CD4-positive, alpha-beta T cell treated with Interleukin-12 subunit alpha and Interleukin-12 subunit beta, for 1 hour (primary cell): ENCODE results near the gene SHROOM3.

ENCODE experiments used
- DNase-seq: peaks from one replicate; pipeline ENCODE4 v3.0.0-alpha.2; 2020

Gene SHROOM3

GRCh38 chr4:76670631-76671030 lies 235.6 kb downstream of the SHROOM3 start:
- no peak for DNase-seq

GRCh38 chr4:76673362-76673761 lies 238.3 kb downstream of the SHROOM3 start:
- DNase-seq, result no peak

GRCh38 chr4:76674983-76675382 lies 240.0 kb downstream of the SHROOM3 start:
- no peak for DNase-seq

- no peak for DNase-seq
Observed at GRCh38 chr4:76677571-76678326, 242.7 kb downstream of the SHROOM3 start.

- no peak for DNase-seq
Observed at GRCh38 chr4:76679691-76680090, 244.7 kb downstream of the SHROOM3 start.

GRCh38 chr4:76680952-76681351 lies 245.9 kb downstream of the SHROOM3 start:
- no peak for DNase-seq

GRCh38 chr4:76681996-76682395 lies 247.0 kb downstream of the SHROOM3 start:
- no peak for DNase-seq

- DNase-seq, result no peak
Observed at GRCh38 chr4:76683144-76683543, 248.1 kb downstream of the SHROOM3 start.

GRCh38 chr4:76687746-76688448 lies 252.9 kb downstream of the SHROOM3 start:
- DNase-seq, result no peak

- no peak for DNase-seq
Observed at GRCh38 chr4:76688619-76689144, 253.7 kb downstream of the SHROOM3 start.

- no peak for DNase-seq
Observed at GRCh38 chr4:76689145-76689817, 254.3 kb downstream of the SHROOM3 start.

GRCh38 chr4:76690011-76690905 lies 255.2 kb downstream of the SHROOM3 start:
- DNase-seq, result no peak

- DNase-seq, result no peak
Observed at GRCh38 chr4:76690906-76691275, 255.9 kb downstream of the SHROOM3 start.

- no peak for DNase-seq
Observed at GRCh38 chr4:76691807-76692582, 257.0 kb downstream of the SHROOM3 start.

GRCh38 chr4:76692761-76693160 lies 257.7 kb downstream of the SHROOM3 start:
- no peak for DNase-seq

GRCh38 chr4:76694056-76694455 lies 259.0 kb downstream of the SHROOM3 start:
- DNase-seq, result no peak

- DNase-seq, result no peak
Observed at GRCh38 chr4:76696109-76696508, 261.1 kb downstream of the SHROOM3 start.

GRCh38 chr4:76697129-76697803 lies 262.2 kb downstream of the SHROOM3 start:
- no peak for DNase-seq

- no peak for DNase-seq
Observed at GRCh38 chr4:76698141-76698540, 263.1 kb downstream of the SHROOM3 start.

- DNase-seq, result no peak
Observed at GRCh38 chr4:76699751-76700310, 264.8 kb downstream of the SHROOM3 start.
